Measurements from ENCODE around the gene FAM163A.

- no peak for TF ChIP-seq CTCF (IDR thresholded peaks at IDR 0.05; ENCODE audit: insufficient read depth, low read length)
- TF ChIP-seq REST (IDR thresholded peaks at IDR 0.05; ENCODE audit: insufficient replicate concordance, low read depth) = no peak
Measured at GRCh38 chr1:179857009-179857408, 113.9 kb downstream of the FAM163A start.
